HFF-Myc (cell line): ENCODE data around the gene TSPAN3.

Source experiments
- DNase-seq: peaks from one replicate; pipeline ENCODE4 v3.0.0-alpha.2; 2011; ENCODE audit warnings: low read depth; ENCODE audit errors: extremely low read depth
- H3K4me3 ChIP-seq: replicated peaks from 2 replicates; pipeline ENCODE4 v1.5.1; 2011; ENCODE audit warnings: low read depth, mild to moderate bottlenecking, control low read depth, low read length
- CTCF ChIP-seq: IDR thresholded peaks from 2 replicates; pipeline ENCODE4 v1.5.1; 2012; ENCODE audit warnings: mild to moderate bottlenecking, low read depth, low read length, control low read depth; ENCODE audit errors: missing control alignments

TSPAN3 gene

GRCh38 chr15:77087213-77087612 is 16.3 kb upstream of the TSPAN3 start:
- H3K4me3 ChIP-seq: no peak overlapping the region
- no peak for DNase-seq
- no peak for TF ChIP-seq CTCF

- no peak for DNase-seq
- no peak overlapping the region for H3K4me3 ChIP-seq
- TF ChIP-seq CTCF: no peak
Measured at GRCh38 chr15:77085297-77085696, 14.4 kb upstream of the TSPAN3 start.

GRCh38 chr15:77084436-77084835 is 13.5 kb upstream of the TSPAN3 start:
- no peak for DNase-seq
- H3K4me3 ChIP-seq: no peak overlapping the region
- TF ChIP-seq CTCF: no peak

GRCh38 chr15:77083381-77084160 is 12.7 kb upstream of the TSPAN3 start:
- TF ChIP-seq CTCF: no peak
- DNase-seq: no peak
- H3K4me3 ChIP-seq: no peak overlapping the region

- TF ChIP-seq CTCF: no peak
- DNase-seq: no peak
- H3K4me3 ChIP-seq: no peak overlapping the region
Measured at GRCh38 chr15:77081971-77082370, 11.1 kb upstream of the TSPAN3 start.

GRCh38 chr15:77076323-77076915 is 5.5 kb upstream of the TSPAN3 start:
- no peak overlapping the region for H3K4me3 ChIP-seq
- DNase-seq: no peak
- no peak for TF ChIP-seq CTCF

GRCh38 chr15:77075528-77075927 is 4.6 kb upstream of the TSPAN3 start:
- DNase-seq: no peak
- no peak overlapping the region for H3K4me3 ChIP-seq
- TF ChIP-seq CTCF: no peak
